ENCODE data around the gene SMAD3.

DNA sequence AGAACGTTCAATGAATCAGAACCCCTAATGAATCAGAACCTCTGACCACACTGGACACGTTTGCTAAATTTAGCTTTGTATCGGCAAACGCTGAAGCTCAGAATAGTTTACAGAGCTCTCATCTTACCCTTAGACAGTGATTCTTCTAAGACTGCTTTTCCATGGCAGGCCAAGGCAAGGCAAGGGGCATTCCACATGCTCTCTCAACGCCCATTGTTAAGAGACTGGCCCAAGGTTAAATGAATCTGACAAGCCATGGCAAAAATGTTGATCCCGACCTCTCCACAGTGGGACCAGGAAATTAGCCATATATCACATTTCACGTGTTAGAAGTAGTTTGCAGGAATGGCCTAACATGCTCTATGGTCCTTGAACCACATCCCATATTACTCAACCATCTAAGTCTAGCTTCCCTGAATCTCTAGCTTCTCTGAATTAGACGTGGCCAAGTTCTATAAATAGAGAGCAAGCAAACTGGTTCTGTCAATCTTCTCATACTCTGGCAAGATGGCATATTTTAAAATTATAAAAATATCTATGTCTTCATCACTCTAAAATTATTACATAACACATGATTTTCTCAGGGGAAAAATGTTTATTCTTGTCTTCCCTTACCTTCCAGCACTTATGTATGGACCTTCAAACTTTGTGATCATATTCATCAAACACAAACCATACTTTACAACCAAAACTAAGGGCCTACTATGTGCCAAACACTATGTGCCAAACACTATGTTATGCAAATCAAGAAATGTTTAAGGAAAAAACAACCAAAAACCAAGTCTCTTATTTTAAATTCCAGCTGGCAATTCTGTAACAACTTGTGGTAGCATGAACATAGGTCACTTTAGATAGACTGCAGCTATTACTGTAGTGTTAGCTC lies 134.7 kb downstream of the SMAD3 start:
- no peak for TF ChIP-seq POLR2A (IDR thresholded peaks at IDR 0.05; ENCODE audit: borderline replicate concordance, extremely low read depth, insufficient read depth, insufficient read length)
- no peak for TF ChIP-seq RAD21 (IDR thresholded peaks at IDR 0.05; ENCODE audit: low read depth)
